Lower leg skin (tissue), 3 donors: ENCODE measurements around the gene PJA2.

Experiments used
- POLR2A ChIP-seq, 2 donors: fragments of 450-650 bp; IDR thresholded peaks; one replicate each; pipeline ENCODE4 v1.6.1; 2016 to 2017; ENCODE audit warnings: antibody characterized with exemption in 2 of 2, mild to moderate bottlenecking in 1 of 2, moderate library complexity in 1 of 2
- TF ChIP-seq, protein P1 (sequence below), 3 donors: fragments of 450-650 bp; IDR thresholded peaks; one replicate each; pipeline ENCODE4 v1.5.1; 2016; ENCODE audit warnings: antibody characterized with exemption in 3 of 3, mild to moderate bottlenecking in 3 of 3, moderate library complexity in 2 of 3

GRCh38 chr5:109325456-109325855 is 84.3 kb downstream of the PJA2 start:
- TF ChIP-seq, protein P1, sequence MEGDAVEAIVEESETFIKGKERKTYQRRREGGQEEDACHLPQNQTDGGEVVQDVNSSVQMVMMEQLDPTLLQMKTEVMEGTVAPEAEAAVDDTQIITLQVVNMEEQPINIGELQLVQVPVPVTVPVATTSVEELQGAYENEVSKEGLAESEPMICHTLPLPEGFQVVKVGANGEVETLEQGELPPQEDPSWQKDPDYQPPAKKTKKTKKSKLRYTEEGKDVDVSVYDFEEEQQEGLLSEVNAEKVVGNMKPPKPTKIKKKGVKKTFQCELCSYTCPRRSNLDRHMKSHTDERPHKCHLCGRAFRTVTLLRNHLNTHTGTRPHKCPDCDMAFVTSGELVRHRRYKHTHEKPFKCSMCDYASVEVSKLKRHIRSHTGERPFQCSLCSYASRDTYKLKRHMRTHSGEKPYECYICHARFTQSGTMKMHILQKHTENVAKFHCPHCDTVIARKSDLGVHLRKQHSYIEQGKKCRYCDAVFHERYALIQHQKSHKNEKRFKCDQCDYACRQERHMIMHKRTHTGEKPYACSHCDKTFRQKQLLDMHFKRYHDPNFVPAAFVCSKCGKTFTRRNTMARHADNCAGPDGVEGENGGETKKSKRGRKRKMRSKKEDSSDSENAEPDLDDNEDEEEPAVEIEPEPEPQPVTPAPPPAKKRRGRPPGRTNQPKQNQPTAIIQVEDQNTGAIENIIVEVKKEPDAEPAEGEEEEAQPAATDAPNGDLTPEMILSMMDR (IDR thresholded peaks at IDR 0.05): no peak
- TF ChIP-seq POLR2A (IDR thresholded peaks at IDR 0.05): no peak
